NB4 (cell line): ENCODE data around the gene USP48.

Experiments used
- TF ChIP-seq, protein P1 (sequence below): IDR thresholded peaks from 2 replicates; pipeline ENCODE4 v1.6.1; 2011; ENCODE audit warnings: low read depth, low read length
- TF ChIP-seq, protein P2 (sequence below): IDR thresholded peaks from one replicate; pipeline ENCODE4 v1.5.1; 2012; ENCODE audit warnings: low read depth, low read length

DNA sequence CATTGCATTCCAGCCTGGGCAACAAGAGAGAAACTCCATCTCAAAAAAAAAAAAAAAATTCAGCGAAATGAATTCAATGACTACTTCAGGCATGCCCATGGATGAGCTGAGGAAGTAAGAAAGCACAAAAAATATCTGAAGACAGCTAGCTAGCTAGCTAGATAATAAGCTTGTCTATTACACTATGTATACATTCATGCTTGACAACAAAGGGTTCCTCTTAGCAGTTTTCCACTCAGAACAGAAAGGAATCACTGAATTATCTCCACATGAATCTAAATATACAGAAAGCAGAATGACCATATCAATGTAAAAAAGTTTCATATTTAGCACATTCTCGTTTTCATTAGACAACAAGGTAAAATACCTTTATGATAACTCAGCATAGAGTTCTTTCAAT is 32.1 kb downstream of the USP48 start:
- TF ChIP-seq, protein P1, sequence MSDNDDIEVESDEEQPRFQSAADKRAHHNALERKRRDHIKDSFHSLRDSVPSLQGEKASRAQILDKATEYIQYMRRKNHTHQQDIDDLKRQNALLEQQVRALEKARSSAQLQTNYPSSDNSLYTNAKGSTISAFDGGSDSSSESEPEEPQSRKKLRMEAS: no peak
- TF ChIP-seq, protein P2, sequence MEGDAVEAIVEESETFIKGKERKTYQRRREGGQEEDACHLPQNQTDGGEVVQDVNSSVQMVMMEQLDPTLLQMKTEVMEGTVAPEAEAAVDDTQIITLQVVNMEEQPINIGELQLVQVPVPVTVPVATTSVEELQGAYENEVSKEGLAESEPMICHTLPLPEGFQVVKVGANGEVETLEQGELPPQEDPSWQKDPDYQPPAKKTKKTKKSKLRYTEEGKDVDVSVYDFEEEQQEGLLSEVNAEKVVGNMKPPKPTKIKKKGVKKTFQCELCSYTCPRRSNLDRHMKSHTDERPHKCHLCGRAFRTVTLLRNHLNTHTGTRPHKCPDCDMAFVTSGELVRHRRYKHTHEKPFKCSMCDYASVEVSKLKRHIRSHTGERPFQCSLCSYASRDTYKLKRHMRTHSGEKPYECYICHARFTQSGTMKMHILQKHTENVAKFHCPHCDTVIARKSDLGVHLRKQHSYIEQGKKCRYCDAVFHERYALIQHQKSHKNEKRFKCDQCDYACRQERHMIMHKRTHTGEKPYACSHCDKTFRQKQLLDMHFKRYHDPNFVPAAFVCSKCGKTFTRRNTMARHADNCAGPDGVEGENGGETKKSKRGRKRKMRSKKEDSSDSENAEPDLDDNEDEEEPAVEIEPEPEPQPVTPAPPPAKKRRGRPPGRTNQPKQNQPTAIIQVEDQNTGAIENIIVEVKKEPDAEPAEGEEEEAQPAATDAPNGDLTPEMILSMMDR: no peak
